Neutrophil (primary cell): ENCODE data around the gene RPL23.

ENCODE experiments used
- H3K27ac ChIP-seq: fragments of 200-600 bp; sonication (generic); 2 replicates; pipeline ENCODE4 v1.5.1; 2016; ENCODE audit warnings: mild to moderate bottlenecking, moderate library complexity
- H3K27me3 ChIP-seq: fragments of 200-600 bp; sonication (generic); 2 replicates; pipeline ENCODE4 v1.6.0; 2016; ENCODE audit warnings: mild to moderate bottlenecking
- H3K36me3 ChIP-seq: fragments of 200-600 bp; sonication (generic); 2 replicates; pipeline ENCODE4 v1.5.1; 2017
- H3K4me1 ChIP-seq, 2 experiments: fragments of 200-600 bp in 1 of 2; sonication (generic) in 1 of 2; 1 replicate in 1 of 2; 2 replicates in 1 of 2; pipeline versions ENCODE4 v1.5.1 to v1.6.1; 2013 to 2016; ENCODE audit warnings: low read depth in 1 of 2, low read length in 1 of 2, mild to moderate bottlenecking in 1 of 2, moderate library complexity in 1 of 2; ENCODE audit not compliant: control insufficient read depth in 1 of 2, insufficient read depth in 1 of 2
- H3K4me3 ChIP-seq, 2 experiments: fragments of 200-600 bp in 1 of 2; sonication (generic) in 1 of 2; 1 replicate in 1 of 2; 2 replicates in 1 of 2; pipeline ENCODE4 v1.5.1; 2013 to 2016; ENCODE audit warnings: low read depth in 1 of 2, low read length in 1 of 2, mild to moderate bottlenecking in 1 of 2, moderate library complexity in 1 of 2
- H3K9me3 ChIP-seq: fragments of 200-600 bp; sonication (generic); 2 replicates; pipeline ENCODE4 v1.5.1; 2016
- CTCF ChIP-seq: fragments of 200-600 bp; sonication (generic); IDR thresholded peaks from 2 replicates; pipeline ENCODE4 v1.5.1; 2016; ENCODE audit warnings: antibody characterized with exemption

RPL23 gene

GRCh38 chr17:38889745-38890409 is 36.4 kb upstream of the RPL23 start:
- H3K4me1 ChIP-seq: peaks cover 98 to 99% of the 10 kb centered on the region in 2 experiments
- H3K4me3 ChIP-seq: peak overlapping the region; percentile 33 to 38
- peaks cover 95% of the 10 kb centered on the region for H3K36me3 ChIP-seq
- peak overlapping the region; percentile 93 for H3K27ac ChIP-seq
- TF ChIP-seq CTCF: no peak
- no peaks in the 10 kb centered on the region for H3K27me3 ChIP-seq
- no peaks in the 10 kb centered on the region for H3K9me3 ChIP-seq

DNA sequence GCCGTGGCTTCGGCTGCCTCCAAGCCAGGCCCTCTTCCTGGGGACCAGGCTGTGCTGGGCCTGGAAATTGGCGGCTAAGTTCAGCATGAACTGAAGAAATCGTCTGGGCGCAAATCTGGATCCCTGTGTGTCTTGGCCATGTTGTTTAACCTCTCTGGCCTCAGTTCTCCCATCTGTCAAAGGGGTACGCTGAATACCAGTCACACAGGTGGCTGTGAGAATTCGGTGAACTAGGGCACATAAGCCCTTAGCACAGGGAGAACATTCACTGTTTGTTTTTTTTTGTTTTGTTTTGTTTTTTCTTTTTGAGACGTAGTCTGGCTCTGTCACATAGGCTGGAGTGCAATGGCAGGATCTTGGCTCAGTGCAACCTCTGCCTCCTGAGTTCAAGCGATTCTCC is 35.3 kb upstream of the RPL23 start:
- Histone ChIP-seq H3K27ac (peak overlapping the region; percentile 93), H3K4me1 (peaks cover 99 to 100% of the 10 kb centered on the region in 2 experiments), H3K36me3 (peaks cover 89% of the 10 kb centered on the region), H3K27me3 (no peaks in the 10 kb centered on the region), H3K4me3 (no peak overlapping the region), H3K9me3 (no peaks in the 10 kb centered on the region)
- no peak for TF ChIP-seq CTCF

- TF ChIP-seq CTCF: no peak
- H3K4me3 ChIP-seq: no peak overlapping the region
- H3K27ac ChIP-seq: peak overlapping the region; percentile 87
- H3K9me3 ChIP-seq: no peaks in the 10 kb centered on the region
- peaks cover 99% of the 10 kb centered on the region in 2 experiments for H3K4me1 ChIP-seq
- H3K36me3 ChIP-seq: peaks cover 84% of the 10 kb centered on the region
- no peaks in the 10 kb centered on the region for H3K27me3 ChIP-seq
Measured at GRCh38 chr17:38886643-38887010, 33.1 kb upstream of the RPL23 start.

GRCh38 chr17:38885728-38886642 is 32.5 kb upstream of the RPL23 start:
- no peaks in the 10 kb centered on the region for H3K27me3 ChIP-seq
- no peak overlapping the region for H3K4me3 ChIP-seq
- no peaks in the 10 kb centered on the region for H3K9me3 ChIP-seq
- peak overlapping the region; percentile 87 for H3K27ac ChIP-seq
- TF ChIP-seq CTCF: no peak
- peaks cover 84% of the 10 kb centered on the region for H3K36me3 ChIP-seq
- peaks cover 98 to 99% of the 10 kb centered on the region in 2 experiments for H3K4me1 ChIP-seq

GRCh38 chr17:38885044-38885727 is 31.7 kb upstream of the RPL23 start:
- H3K4me3 ChIP-seq: no peak overlapping the region
- peak overlapping the region; percentile 87 for H3K27ac ChIP-seq
- peaks cover 98 to 99% of the 10 kb centered on the region in 2 experiments for H3K4me1 ChIP-seq
- no peaks in the 10 kb centered on the region for H3K27me3 ChIP-seq
- no peak for TF ChIP-seq CTCF
- H3K36me3 ChIP-seq: peaks cover 85% of the 10 kb centered on the region
- H3K9me3 ChIP-seq: no peaks in the 10 kb centered on the region
